Stomach (tissue), 4 donors: ENCODE measurements around the gene APBA1.

ENCODE experiments used
- EP300 ChIP-seq: sonication (generic); formaldehyde crosslinking; IDR thresholded peaks from one replicate; pipeline ENCODE4 v1.6.1; 2017; ENCODE audit warnings: antibody characterized with exemption
- POLR2A ChIP-seq, 4 donors: fragments of 450-650 bp; IDR thresholded peaks; one replicate each; pipeline ENCODE4 v1.6.1; 2016; ENCODE audit warnings: antibody characterized with exemption in 4 of 4, control low read depth in 2 of 4, mild to moderate bottlenecking in 1 of 4, moderate library complexity in 1 of 4
- POLR2AphosphoS5 ChIP-seq, 3 donors: sonication (generic); formaldehyde crosslinking; IDR thresholded peaks; one replicate each; pipeline ENCODE4 v1.6.1; 2016; ENCODE audit warnings: antibody characterized with exemption in 3 of 3
- TF ChIP-seq, protein P1 (sequence below), 7 experiments: fragments of 450-650 bp in 4 of 7; fragments of 200-600 bp in 3 of 7; sonication (generic) in 3 of 7; IDR thresholded peaks; one replicate each; pipeline ENCODE4 v1.5.1; 2016 to 2019; ENCODE audit warnings: antibody characterized with exemption in 7 of 7, control low read depth in 2 of 7, mild to moderate bottlenecking in 1 of 7

DNA sequence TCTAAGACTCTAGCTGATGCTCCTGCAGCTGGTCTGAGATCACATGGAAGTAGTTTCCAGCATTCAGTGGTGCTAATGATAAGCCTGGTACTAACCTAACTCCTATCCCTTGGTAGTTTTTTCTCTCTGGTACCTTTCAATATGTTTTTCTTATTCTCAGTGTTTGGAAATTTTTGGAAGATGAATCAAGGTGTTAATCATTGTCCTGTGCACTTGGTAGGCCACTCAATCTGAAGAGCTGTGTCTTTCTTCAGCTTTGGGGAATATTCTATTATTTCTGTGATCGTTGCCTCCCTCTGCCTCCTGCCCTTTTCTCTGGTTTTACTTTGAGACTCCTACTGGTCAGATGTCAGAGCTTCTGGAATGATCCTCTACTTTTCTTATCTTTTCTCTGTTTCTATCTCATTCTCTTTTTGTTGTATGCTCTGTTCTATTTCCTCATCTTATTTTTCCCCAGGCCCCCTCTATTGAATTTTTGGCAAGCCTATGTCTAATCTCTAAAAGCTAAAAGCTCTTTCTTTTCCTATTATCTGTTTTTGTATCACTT lies 136.8 kb downstream of the APBA1 start:
- TF ChIP-seq, protein P1, sequence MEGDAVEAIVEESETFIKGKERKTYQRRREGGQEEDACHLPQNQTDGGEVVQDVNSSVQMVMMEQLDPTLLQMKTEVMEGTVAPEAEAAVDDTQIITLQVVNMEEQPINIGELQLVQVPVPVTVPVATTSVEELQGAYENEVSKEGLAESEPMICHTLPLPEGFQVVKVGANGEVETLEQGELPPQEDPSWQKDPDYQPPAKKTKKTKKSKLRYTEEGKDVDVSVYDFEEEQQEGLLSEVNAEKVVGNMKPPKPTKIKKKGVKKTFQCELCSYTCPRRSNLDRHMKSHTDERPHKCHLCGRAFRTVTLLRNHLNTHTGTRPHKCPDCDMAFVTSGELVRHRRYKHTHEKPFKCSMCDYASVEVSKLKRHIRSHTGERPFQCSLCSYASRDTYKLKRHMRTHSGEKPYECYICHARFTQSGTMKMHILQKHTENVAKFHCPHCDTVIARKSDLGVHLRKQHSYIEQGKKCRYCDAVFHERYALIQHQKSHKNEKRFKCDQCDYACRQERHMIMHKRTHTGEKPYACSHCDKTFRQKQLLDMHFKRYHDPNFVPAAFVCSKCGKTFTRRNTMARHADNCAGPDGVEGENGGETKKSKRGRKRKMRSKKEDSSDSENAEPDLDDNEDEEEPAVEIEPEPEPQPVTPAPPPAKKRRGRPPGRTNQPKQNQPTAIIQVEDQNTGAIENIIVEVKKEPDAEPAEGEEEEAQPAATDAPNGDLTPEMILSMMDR (IDR thresholded peaks at IDR 0.05), result no peak
- TF ChIP-seq POLR2A (IDR thresholded peaks at IDR 0.05) (no peak), POLR2AphosphoS5 (IDR thresholded peaks at IDR 0.05) (no peak), EP300 (no peak)
